Right hindlimb (tissue), 1 donor: Measurements from ENCODE around the gene SMTN.
A peak's percentile ranks its signal among the peaks of the same experiment; 100 is the strongest.
"Not testable (repeated sequence)": the region's sequence is repeated elsewhere in the genome, so short reads cannot be mapped to it uniquely, and the experiment has no call there.

ENCODE experiments used
- DNase-seq: peaks from one replicate; pipeline ENCODE4 v3.0.0-alpha.2; 2018

The SMTN gene

GRCh38 chr22:31106001-31106571, 25.0 kb downstream of the SMTN start:
- DNase-seq, result peak; percentile 33

DNA sequence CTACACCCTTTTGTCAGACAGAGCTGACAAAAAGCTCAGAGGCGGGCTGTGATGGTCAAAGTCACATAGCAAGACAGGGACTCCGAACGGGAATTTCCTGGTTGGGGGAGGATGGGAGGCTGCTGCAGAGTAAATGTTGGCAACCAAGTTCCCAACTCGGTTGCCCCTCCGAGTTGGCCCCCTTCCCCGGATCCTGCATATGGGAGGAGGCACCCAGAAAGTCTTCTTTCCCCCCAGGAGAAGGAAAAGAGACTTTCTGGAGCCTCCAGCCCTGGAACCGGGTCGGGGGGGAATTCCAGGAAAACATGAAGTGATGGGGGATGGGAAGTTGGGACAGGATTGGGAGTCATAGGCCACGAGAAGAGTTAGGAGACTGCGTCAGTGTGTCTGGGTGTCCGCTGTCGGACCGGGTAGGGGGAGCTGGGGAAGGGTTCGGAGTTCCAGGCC, 25.6 kb downstream of the SMTN start:
- DNase-seq, result no peak

GRCh38 chr22:31107178-31107893, 26.2 kb downstream of the SMTN start, which contains the start of gene SELENOM:
SELENOM (minus strand) TSS chr22:31107568; CDS start chr22:31107505, 63 bp downstream.
- DNase-seq, result peak; percentile 97

DNA sequence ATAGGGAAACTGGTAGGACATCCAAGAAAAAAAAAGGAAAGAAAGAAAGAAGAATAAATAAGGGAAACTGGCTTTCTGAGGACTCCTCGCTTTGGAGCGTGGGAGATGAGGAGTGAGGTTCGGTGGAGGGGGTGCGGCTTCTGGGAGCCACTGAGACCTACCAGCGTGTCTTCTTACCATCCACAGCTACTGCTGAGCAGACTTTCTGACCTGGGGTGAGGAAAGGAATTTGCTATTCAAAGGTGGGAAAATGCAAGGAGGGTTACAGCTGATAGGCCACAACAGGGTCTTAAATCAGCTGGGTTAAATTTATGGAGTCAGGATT, 26.7 kb downstream of the SMTN start:
- no peak for DNase-seq

- DNase-seq, result not testable (repeated sequence)
Measured at GRCh38 chr22:31112547-31113091, 31.5 kb downstream of the SMTN start.

DNA sequence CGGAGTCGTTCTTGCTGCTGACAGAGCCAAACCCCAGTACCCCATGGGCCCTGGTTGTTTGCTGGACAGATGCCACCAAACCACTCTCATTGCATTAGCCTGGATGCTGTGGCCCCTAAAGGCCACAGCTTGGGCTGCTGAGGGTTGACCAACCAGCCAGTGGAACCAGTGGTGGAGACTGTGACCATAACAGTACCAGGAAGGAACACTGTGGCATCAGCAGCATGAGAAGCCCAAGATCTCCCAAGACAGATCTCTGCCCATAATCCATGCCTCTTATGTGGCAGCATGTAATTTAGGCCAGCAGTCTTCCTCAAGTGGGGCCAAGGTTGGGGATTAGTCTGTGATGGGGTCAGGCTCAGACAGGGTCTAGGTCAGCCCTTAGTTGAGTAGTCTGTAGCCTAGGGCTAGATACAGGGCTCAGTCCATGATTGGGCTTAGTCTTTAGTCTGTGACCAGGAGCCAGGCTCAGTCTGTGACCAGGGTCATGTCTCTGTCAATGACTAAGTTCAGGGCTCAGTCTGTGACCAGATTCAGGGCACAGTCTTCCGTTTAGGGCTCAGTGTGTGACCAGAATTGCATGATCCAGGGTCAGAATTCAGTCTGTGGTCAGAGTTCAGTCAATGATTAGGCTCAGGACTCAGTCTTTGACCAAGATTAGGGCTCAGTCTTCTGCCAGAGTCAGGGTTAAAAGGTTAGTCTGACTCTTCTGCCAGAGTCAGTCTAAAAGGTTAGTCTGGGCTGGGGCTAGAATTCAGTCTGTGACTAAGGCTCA, 37.1 kb downstream of the SMTN start:
- no peak for DNase-seq

- DNase-seq, result no peak
Measured at GRCh38 chr22:31119026-31119717, 38.1 kb downstream of the SMTN start.

- DNase-seq, result peak; percentile 17
Measured at GRCh38 chr22:31120230-31120629, 39.1 kb downstream of the SMTN start.

DNA sequence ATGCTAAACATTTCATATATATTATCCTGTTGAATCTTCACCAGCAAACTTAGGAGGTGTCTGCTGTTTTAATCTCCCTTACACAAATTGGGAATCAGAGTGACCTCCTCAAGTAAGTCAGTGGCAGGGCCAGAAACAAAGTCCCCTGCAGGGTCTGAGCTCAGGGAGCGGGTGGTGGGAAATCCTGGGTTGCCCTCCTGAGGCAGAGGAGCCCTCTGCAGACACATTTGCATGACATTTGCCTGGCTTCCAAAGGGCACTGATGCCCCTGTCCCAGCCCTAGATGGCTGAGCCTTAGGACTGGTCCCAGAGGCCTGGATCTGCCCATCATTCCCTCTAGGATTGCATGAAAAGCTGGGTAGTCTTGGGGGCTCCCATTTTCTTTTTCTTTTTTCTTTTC, 39.5 kb downstream of the SMTN start:
- no peak for DNase-seq

GRCh38 chr22:31121403-31121802, 40.3 kb downstream of the SMTN start:
- DNase-seq, result no peak

DNA sequence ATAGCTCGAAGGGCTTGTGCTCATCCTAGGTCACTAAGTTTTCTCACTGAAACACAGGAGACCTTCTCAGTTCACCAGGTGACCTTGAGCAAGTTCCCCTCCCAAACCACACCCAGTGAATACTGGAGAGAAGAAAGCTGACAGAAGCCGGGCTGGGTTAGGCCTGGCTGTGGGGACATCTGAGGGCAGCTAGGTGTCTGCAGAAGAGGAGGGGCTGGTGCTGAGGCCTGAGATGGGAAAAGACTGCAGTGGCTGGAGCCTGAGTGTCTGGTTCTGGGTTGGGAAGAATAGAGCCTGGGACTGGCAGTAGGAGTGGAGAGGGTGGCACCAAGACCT, 41.0 kb downstream of the SMTN start:
- no peak for DNase-seq

DNA sequence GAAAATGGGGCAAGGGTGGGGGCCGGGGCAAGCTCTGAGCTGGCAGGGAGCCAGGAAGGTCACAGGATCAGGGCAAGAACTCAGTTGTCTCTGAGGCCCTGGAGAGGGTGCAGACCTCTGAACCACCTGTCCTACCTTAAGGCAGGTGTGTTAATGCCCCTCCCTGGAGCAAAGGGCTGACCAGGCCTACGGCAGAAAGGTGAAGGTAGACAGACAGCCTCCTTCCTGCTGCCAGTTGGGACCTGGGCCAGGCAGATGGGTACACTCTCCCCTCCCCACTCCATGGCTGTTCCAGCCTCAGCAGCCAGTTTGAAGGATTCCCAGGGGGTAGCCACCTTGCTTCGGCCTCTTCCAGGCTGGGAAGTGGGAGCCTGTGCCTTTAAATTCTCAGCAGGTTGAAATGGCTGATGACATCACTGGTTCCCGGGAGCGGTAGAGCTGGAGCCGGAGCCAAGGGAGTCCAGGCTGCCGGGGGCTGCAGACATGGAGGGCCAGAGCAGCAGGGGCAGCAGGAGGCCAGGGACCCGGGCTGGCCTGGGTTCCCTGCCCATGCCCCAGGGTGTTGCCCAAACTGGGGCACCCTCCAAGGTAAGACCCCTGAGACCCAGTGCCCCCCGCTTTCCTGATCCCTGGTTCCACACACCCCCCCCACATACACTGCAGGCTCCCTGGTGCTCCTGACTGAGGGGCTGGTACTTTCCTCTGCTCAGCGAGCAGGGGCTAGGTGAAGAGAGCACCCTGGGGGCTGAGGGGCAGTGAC, 41.6 kb downstream of the SMTN start, which contains the start of gene INPP5J:
Gene INPP5J, plus strand, starts transcription at position 435 of the 760 bp plus-strand sequence. Its CDS starts 49 bp downstream, at position 484.
- peak; percentile 58 for DNase-seq

DNA sequence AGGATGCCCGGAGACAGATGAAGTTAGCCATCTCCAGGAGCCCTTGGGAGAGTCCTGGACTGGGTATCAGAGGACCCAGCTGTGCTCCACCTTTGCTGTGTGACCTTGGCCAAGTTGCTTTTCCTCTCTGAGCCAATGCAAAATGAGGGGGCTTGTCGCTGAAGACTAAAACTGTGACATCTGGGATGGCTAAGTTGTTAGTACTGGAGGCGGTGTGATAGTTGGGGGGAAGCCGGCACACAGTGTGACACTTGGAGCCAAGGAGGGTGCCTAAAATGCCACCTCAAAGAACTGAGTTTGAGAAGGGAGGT, 42.1 kb downstream of the SMTN start:
- DNase-seq, result no peak

DNA sequence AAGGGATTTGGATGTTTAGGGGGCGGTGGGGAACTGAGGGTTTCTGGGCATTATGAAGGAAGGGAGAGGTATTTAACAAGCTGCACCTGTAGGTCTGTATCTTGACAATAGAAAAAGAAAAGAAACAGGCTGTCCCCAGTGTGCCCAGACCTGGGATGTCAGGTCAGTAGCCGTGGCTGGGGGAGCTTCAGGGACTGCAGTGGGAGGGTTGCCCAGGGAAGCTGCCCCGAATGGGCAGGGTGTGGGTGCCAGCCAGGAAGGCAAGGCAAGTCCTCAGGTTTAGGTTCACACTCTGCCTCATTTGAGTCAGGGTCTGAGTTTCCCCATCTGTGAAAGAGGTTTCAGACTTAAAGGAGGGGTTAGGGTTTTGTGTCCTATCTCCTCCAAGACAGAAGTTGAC, 43.2 kb downstream of the SMTN start:
- no peak for DNase-seq

GRCh38 chr22:31124811-31125465, 43.8 kb downstream of the SMTN start:
- no peak for DNase-seq

- no peak for DNase-seq
Measured at GRCh38 chr22:31125521-31126117, 44.5 kb downstream of the SMTN start.

- no peak for DNase-seq
Measured at GRCh38 chr22:31126128-31126868, 45.2 kb downstream of the SMTN start.

- DNase-seq, result no peak
Measured at GRCh38 chr22:31126869-31127175, 45.7 kb downstream of the SMTN start.

GRCh38 chr22:31127181-31127772, 46.2 kb downstream of the SMTN start:
- no peak for DNase-seq

DNA sequence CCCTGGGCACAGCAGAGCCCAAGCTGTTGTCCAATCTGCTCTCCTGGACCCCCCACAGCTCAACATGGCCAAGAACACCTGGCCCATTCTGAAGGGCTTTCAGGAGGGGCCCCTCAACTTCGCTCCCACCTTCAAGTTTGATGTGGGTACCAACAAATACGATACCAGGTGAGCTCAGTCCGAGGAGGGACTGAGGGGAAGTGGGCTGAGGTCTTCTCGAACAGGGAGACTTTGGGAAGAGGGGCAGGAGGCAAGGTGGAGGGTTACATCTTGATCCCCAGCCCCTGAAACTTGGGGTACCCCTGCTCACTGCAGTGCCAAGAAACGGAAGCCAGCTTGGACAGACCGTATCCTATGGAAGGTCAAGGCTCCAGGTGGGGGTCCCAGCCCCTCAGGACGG, 47.0 kb downstream of the SMTN start:
- DNase-seq, result no peak

DNA sequence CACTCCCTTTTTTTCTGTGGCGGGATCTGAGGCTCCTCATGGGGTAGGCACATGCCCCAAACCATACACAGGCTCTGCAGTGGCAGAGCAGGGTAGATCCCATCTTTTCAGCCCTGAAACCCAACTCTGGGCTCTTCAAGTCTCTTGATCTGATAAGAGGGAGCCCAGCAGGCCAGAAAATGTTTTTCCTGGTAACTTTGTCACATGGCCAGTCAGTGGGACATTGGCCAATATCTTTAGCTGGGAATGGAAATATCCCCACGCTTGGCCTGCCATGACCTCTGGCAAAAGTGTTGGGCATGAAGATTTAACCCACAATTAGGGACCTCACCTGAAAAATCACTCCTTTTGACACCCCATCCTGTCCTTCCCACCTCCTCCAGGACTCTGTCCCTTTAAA, 49.8 kb downstream of the SMTN start:
- no peak for DNase-seq
